ENCODE results near the gene TLE3. TPM values are rescaled to one million over a fixed set of nuclear protein-coding genes. Genes with fewer than 3 reads are reported as not detected.
"Not testable (repeated sequence)": the region's sequence is repeated elsewhere in the genome, so short reads cannot be mapped to it uniquely, and the experiment has no call there.

TLE3 gene
- total and polyA plus RNA-seq, 2 of the 4 experiments (the other 2 are of a cell fraction), result 6.5 to 16.3 TPM

DNA sequence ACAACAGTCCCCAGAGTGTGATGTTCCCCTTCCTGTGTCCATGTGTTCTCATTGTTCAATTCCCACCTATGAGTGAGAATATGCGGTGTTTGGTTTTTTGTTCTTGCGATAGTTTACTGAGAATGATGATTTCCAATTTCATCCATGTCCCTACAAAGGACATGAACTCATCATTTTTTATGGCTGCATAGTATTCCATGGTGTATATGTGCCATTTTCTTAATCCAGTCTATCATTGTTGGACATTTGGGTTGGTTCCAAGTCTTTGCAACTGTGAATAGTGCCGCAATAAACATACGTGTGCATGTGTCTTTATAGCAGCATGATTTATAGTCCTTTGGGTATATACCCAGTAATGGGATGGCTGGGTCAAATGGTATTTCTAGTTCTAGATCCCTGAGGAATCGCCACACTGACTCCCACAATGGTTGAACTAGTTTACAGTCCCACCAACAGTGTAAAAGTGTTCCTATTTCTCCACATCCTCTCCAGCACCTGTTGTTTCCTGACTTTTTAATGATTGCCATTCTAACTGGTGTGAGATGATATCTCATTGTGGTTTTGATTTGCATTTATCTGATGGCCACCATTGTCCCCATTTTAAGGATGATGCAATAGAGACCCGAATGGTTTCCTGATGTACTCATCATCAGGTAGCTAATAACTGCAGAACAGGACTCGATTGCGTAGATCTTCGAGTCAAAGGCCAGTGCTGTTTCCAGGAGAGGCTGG lies 15.0 kb upstream of the TLE3 start:
- H3K36me3 ChIP-seq (ENCODE audit: control insufficient read depth, insufficient read depth, low read length); H3K4me1 ChIP-seq (ENCODE audit: control insufficient read depth, insufficient read depth, low read length); H3K18ac ChIP-seq (ENCODE audit: low read depth, low read length); H2BK120ac ChIP-seq (ENCODE audit: low read depth, low read length); H4K91ac ChIP-seq (ENCODE audit: insufficient read depth, low read depth, low read length); BruUV-seq (replicated peaks); H2BK5ac ChIP-seq (ENCODE audit: low read depth, low read length, poor library complexity, severe bottlenecking); dilution Hi-C loops (cut with HindIII; ENCODE audit: low sequenced_read_pairs, unreplicated experiment); H3K9me1 ChIP-seq (ENCODE audit: insufficient read depth, low read length); H3K23ac ChIP-seq (ENCODE audit: low read depth, low read length); H2AFZ ChIP-seq (replicated peaks; ENCODE audit: low read length, poor library complexity); H3K4me3 ChIP-seq (ENCODE audit: insufficient read depth, low read depth, low read length); H4K5ac ChIP-seq (ENCODE audit: low read depth, low read length); H3K27ac ChIP-seq (ENCODE audit: insufficient read depth, low read length); H2AK9ac ChIP-seq (replicated peaks; ENCODE audit: low read depth, low read length, poor library complexity); H3K56ac ChIP-seq (ENCODE audit: extremely low read depth, insufficient read depth, low read length); CTCF ChIA-PET; H3K4me2 ChIP-seq (ENCODE audit: low read depth, low read length); H3K79me1 ChIP-seq (ENCODE audit: low read depth in 1 of 2, low read length in 2 of 2); H3K14ac ChIP-seq (replicated peaks; ENCODE audit: low read depth, low read length); in situ Hi-C loops (cut with MboI; ENCODE audit: low sequenced_read_pairs); H3K9ac ChIP-seq (ENCODE audit: low read depth, low read length); H3K9me3 ChIP-seq (ENCODE audit: control insufficient read depth, insufficient read depth, low read length); ATAC-seq (ENCODE audit: low read depth); H3K4ac ChIP-seq (ENCODE audit: low read depth, low read length); H4K20me1 ChIP-seq (ENCODE audit: insufficient read depth, low read length); H2BK15ac ChIP-seq (ENCODE audit: low read depth, low read length); DNase-seq; intact Hi-C loops (cut with micrococcal nuclease); H4K8ac ChIP-seq (ENCODE audit: low read depth in 2 of 2, low read length in 2 of 2); H2BK20ac ChIP-seq (ENCODE audit: low read depth, low read length); H2AK5ac ChIP-seq (ENCODE audit: low read depth, low read length); POLR2A ChIA-PET (ENCODE audit: unreplicated experiment): not testable (repeated sequence)
- WGBS, 2 experiments (ENCODE audit: extremely low coverage in 2 of 2, insufficient read length in 1 of 2), result 83% methylated on average over 1 of the region's 9 CpGs; no CpG with 5 or more reads in 1 of the 2 experiments
- H3K27me3 ChIP-seq (ENCODE audit: control insufficient read depth, insufficient read depth, low read length), result peaks cover 38% of the 10 kb centered on the region
- peak; percentile 61 for TF ChIP-seq CEBPB (IDR thresholded peaks at IDR 0.05; ENCODE audit: low read depth, low read length)
